Activated effector memory CD4-positive, alpha-beta T cell treated with anti-CD3 and anti-CD28 coated beads, Interleukin-2, amount 50 U/mL, for 16 hours (primary cell): ENCODE data around the gene GLB1L3.

Experiments
- DNase-seq: peaks from one replicate; pipeline ENCODE4 v3.0.0-alpha.2; 2020

Gene GLB1L3

GRCh38 chr11:134365011-134365925, 89.1 kb downstream of the GLB1L3 start:
- DNase-seq: no peak

GRCh38 chr11:134366254-134366653, 90.1 kb downstream of the GLB1L3 start:
- DNase-seq: no peak

- no peak for DNase-seq
These were observed 91.6 kb downstream of the GLB1L3 start for GRCh38 chr11:134367781-134368180.
